Measurements from ENCODE around the gene ATOSB. TPM values are rescaled to one million over a fixed set of nuclear protein-coding genes. Genes with fewer than 3 reads are reported as not detected.
A peak's percentile ranks its signal among the peaks of the same experiment; 100 is the strongest.

The ATOSB gene
- total and polyA plus RNA-seq, 2 experiments from 2014 or later, result 25.5 to 31.3 TPM

DNA sequence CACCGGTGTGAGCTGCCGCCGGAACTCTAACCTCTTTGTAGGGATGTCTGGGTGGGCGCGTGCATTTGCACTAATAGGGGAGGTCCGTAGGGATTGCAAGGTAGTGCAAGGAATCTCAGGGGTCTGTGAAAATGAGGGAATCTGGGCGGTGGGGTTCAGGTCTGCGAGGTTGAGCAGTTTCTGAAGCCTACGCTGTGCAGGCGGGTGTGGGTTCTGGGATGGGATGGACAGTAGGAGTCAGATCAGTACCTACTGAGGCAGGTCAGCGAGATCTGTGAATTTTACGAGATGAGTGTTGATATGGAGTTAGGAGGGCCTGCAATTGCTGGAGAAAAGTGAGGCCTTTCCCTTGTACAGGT is 856 bp upstream of the ATOSB start:
- Histone ChIP-seq H3K27ac (peak overlapping the region; percentile 70), H3K9me3 (ENCODE audit: low read depth) (no peaks in the 10 kb centered on the region), H3K36me3 (no peaks in the 10 kb centered on the region), H3K4me3 (peak overlapping the region; percentile 47), H3K4me1 (ENCODE audit: low read depth) (peaks cover 18% of the 10 kb centered on the region), H3K27me3 (no peaks in the 10 kb centered on the region)
- TF ChIP-seq, protein P1, sequence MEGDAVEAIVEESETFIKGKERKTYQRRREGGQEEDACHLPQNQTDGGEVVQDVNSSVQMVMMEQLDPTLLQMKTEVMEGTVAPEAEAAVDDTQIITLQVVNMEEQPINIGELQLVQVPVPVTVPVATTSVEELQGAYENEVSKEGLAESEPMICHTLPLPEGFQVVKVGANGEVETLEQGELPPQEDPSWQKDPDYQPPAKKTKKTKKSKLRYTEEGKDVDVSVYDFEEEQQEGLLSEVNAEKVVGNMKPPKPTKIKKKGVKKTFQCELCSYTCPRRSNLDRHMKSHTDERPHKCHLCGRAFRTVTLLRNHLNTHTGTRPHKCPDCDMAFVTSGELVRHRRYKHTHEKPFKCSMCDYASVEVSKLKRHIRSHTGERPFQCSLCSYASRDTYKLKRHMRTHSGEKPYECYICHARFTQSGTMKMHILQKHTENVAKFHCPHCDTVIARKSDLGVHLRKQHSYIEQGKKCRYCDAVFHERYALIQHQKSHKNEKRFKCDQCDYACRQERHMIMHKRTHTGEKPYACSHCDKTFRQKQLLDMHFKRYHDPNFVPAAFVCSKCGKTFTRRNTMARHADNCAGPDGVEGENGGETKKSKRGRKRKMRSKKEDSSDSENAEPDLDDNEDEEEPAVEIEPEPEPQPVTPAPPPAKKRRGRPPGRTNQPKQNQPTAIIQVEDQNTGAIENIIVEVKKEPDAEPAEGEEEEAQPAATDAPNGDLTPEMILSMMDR (IDR thresholded peaks at IDR 0.05; ENCODE audit: low read depth, low read length), result no peak
- DNase-seq (ENCODE audit: low read depth in 1 of 2, low spot score in 1 of 2), result no peak

DNA sequence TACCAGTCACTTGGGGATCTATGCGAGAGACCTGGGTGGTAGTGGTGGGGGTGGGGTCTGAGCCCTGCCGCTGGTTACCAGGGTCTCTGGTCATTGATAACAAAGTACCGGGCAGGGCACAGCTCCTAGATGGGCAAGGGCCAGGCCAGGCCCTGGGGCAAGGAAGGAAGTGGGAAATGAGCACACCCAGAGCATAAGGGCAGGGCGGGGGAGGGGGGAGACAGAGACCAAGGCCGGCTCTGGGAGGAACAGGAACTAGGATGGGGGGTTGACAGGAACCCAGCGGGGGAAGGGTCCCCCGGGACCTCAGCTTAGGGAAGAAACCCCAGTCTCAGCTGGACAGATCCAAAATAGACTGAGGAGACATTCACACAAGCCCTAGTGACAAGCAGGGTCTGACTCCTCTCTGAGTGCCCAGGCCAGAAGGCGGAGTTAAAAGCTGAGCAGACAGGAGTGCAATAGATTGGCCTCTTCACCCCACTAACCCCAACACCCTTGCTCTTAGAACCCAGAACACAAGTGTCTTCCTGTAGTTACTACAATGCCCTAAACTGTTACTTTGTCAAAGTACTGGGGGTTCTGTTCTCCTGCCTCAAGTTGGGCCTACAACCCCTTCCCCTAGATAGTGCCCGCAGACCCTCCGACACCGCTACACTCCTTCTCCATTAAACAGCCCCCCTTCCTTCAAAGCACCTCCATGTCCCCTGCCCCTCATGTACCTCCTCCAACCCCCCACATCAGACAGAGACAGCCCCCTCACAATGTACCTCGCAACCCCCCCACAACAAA is 628 bp downstream of the ATOSB start:
- H3K36me3 ChIP-seq, result no peaks in the 10 kb centered on the region
- no peaks in the 10 kb centered on the region for H3K9me3 ChIP-seq (ENCODE audit: low read depth)
- no peaks in the 10 kb centered on the region for H3K27me3 ChIP-seq
- peaks cover 23% of the 10 kb centered on the region for H3K4me1 ChIP-seq (ENCODE audit: low read depth)
- H3K4me3 ChIP-seq, result peak overlapping the region; percentile 47
- peak overlapping the region; percentile 91 for H3K27ac ChIP-seq
- DNase-seq (ENCODE audit: low read depth in 1 of 2, low spot score in 1 of 2), result peak; percentile 42 to 45
- TF ChIP-seq, protein P1 (IDR thresholded peaks at IDR 0.05; ENCODE audit: low read depth, low read length), result no peak

DNA sequence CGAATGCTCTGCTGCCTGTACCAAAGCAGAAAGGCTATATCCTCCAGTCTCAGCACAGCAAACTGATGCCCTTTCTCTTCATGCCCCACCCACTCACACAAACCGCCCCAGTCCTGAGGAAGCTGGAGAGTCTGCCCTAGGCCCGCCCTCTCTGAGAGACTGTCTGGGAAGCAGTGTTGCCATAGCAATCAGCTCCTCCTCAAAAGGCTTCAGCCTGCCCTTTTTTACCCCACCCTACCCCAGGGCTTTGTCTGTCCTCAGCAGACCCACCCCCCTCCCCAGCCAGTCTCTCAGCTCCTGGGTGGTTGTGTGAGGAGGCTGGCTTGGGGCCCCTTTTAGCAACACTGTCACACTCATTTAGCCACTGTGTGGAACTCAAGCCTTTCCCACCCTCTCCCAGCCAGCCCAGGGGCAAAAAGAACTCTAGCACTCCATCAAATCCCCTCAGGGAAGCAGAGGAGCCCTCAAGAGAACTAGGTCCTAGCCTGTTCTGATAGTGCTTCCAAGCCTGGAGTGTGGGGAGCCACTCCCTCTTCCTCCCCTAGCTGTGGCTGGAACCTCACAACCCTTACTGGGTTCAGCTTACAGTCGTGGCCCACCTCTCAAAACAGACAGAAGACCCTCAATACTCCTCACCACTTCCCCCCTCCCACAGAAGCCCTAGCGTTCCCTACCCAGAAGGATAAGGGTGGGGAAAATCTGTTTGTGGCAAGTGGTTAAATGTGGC is 1.4 kb downstream of the ATOSB start:
- Histone ChIP-seq H3K27ac (peak overlapping the region; percentile 91), H3K9me3 (ENCODE audit: low read depth) (no peaks in the 10 kb centered on the region), H3K27me3 (no peaks in the 10 kb centered on the region), H3K4me3 (peak overlapping the region; percentile 47), H3K4me1 (ENCODE audit: low read depth) (peaks cover 28% of the 10 kb centered on the region), H3K36me3 (no peaks in the 10 kb centered on the region)
- DNase-seq (ENCODE audit: low read depth in 1 of 2, low spot score in 1 of 2), result peak; percentile 90 to 97
- TF ChIP-seq, protein P1 (IDR thresholded peaks at IDR 0.05; ENCODE audit: low read depth, low read length), result no peak

DNA sequence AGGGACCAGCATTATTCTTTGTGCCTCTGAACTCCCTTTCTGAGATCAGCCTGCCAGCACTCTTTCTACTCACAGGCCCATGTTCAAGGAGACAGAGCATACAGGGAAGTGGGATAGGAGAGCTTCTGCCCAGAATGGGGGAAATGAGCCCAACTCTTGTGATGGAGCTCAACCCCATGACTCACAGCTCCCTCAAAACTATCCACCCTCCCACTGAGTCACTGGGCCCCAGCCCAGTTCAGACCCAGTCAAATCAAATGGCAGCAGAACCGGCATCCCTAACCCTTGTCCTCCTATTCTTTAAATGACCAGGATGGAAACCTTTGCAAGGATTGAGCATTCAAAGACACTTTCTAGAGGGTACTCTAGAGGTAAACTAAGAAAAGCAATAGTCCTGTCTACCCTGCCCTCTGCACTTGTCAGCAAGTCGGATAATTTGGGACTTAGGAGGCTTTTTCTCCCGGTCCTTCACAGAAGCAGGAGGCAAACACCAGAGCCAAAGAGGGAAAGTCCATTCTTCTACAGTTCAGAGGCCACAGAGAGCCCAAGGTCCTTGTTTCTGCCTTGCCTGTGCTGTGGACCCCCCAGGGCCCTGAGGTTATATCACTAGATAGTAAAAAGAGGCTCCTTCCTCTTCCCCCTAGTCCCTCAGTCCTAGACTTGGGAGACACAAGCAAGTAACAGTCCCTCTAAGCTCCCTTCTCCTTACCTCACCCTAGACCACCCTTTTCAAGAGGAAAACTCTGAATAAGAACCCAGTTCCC is 3.2 kb downstream of the ATOSB start:
- no peaks in the 10 kb centered on the region for H3K9me3 ChIP-seq (ENCODE audit: low read depth)
- peaks cover 9% of the 10 kb centered on the region for H3K36me3 ChIP-seq
- DNase-seq (ENCODE audit: low read depth in 1 of 2, low spot score in 1 of 2), result peak in 1 of 2 donors; percentile 57
- no peaks in the 10 kb centered on the region for H3K27me3 ChIP-seq
- TF ChIP-seq, protein P1 (IDR thresholded peaks at IDR 0.05; ENCODE audit: low read depth, low read length), result no peak
- peaks cover 38% of the 10 kb centered on the region for H3K4me1 ChIP-seq (ENCODE audit: low read depth)
- H3K4me3 ChIP-seq, result no peak overlapping the region
- peak overlapping the region; percentile 73 for H3K27ac ChIP-seq

Data from cardiac muscle cell (in vitro differentiated cells and primary cell).